ENCODE results near the gene UBAC1. TPM values are rescaled to one million over a fixed set of nuclear protein-coding genes. Genes with fewer than 3 reads are reported as not detected.

Gene UBAC1
- total RNA-seq, 4 donors from 2014 or later, result 47.6 to 63.2 (median 54.3) TPM

DNA sequence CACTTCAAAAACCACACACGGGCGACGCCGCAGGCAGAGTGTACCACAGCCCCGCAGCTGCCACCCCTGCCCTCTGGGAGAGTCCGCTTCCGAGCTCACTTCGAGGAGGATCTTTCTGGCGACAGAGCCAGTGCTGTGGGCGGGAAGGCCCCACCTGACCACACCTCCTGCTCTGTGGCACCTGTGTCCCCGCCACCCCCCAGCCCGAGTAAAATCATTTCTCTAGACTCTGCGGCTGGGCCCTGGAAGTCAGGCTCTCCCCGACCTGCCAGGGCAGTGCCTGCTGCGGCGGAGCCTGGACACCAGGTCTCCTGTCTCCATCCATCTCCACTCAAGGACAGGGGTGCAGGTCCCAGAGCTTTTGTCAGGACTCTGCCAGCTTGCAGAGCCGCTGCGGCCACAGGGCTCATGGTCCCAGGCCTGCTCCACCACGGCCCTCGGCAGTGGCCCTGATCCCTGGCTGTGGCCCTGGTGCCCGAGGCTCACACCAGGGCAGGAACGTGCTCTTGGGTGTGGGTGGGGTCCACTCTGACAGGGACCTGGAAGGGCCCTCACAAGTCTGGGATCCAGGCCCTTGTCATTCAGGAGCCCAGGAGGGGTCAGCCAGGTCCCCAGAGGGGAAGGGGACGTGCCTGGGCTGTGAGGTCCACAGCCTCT lies 33.0 kb downstream of the UBAC1 start:
- intact Hi-C loops (cut with DNase I), result no loop called here
- H3K27me3 ChIP-seq, result no peaks in the 10 kb centered on the region
- no peak overlapping the region for H3K27ac ChIP-seq
- H3K4me3 ChIP-seq, result no peak overlapping the region
- no peaks in the 10 kb centered on the region for H3K9me3 ChIP-seq
- peaks cover 9 to 27% (median 15%) of the 10 kb centered on the region in 3 donors for H3K4me1 ChIP-seq
- H3K36me3 ChIP-seq, result peaks cover 0 to 65% (median 19%) of the 10 kb centered on the region in 3 donors
- TF ChIP-seq, protein P1, sequence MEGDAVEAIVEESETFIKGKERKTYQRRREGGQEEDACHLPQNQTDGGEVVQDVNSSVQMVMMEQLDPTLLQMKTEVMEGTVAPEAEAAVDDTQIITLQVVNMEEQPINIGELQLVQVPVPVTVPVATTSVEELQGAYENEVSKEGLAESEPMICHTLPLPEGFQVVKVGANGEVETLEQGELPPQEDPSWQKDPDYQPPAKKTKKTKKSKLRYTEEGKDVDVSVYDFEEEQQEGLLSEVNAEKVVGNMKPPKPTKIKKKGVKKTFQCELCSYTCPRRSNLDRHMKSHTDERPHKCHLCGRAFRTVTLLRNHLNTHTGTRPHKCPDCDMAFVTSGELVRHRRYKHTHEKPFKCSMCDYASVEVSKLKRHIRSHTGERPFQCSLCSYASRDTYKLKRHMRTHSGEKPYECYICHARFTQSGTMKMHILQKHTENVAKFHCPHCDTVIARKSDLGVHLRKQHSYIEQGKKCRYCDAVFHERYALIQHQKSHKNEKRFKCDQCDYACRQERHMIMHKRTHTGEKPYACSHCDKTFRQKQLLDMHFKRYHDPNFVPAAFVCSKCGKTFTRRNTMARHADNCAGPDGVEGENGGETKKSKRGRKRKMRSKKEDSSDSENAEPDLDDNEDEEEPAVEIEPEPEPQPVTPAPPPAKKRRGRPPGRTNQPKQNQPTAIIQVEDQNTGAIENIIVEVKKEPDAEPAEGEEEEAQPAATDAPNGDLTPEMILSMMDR (IDR thresholded peaks at IDR 0.05), result no peak
- no peak for TF ChIP-seq POLR2A (IDR thresholded peaks at IDR 0.05)
- WGBS, 2 donors, result 83 to 100% methylated on average over 1 to 12 of the region's 23 CpGs
- DNase-seq, result no peak

DNA sequence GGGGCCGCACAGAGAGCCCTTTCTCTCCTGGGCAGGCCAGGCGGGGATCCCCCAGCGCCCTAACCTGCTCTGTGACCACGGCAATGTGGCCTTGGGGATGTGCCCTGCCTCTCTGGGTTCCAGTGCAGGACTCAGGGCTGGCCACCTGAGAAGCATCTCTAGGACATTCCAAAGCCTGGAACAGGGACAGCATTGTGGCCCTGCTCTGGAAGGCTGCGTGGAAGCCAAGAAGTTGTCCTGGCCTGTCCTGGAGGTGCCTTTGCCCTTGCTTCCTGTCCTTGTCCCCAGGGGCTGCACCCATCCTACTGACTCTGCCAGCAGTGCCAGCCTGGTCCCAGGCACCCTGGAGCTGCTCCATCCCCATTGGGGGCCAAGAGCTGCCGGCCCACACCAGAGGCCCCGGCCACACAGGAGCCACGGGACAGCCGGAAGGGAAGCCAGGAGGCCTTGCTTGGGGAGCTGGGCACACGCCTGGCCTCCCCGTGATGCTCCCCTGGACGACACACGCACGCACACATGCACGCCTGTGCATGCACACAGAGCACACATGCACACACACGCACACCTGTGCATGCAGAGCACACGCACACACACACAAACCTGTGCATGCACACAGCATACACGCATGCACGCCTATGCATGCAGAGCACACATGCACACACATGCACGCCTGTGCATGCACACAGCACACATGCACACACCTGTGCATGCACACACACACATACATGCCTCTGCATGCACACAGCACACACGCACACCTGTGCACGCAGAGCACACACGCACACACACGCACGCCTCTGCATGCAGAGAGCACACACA lies 33.8 kb downstream of the UBAC1 start:
- peak overlapping the region in 2 of 4 donors; percentile 21 to 44 for H3K27ac ChIP-seq
- WGBS, 2 donors, result 71 to 83% methylated on average over 1 to 6 of the region's 25 CpGs
- H3K4me1 ChIP-seq, result peaks cover 9 to 27% (median 15%) of the 10 kb centered on the region in 3 donors
- intact Hi-C loops (cut with DNase I), result no loop called here
- no peak for TF ChIP-seq POLR2A (IDR thresholded peaks at IDR 0.05)
- TF ChIP-seq, protein P1 (IDR thresholded peaks at IDR 0.05), result no peak
- peaks cover 0 to 57% (median 15%) of the 10 kb centered on the region in 3 donors for H3K36me3 ChIP-seq
- no peaks in the 10 kb centered on the region for H3K27me3 ChIP-seq
- no peak overlapping the region for H3K4me3 ChIP-seq
- H3K9me3 ChIP-seq, result no peaks in the 10 kb centered on the region
- DNase-seq, result no peak

DNA sequence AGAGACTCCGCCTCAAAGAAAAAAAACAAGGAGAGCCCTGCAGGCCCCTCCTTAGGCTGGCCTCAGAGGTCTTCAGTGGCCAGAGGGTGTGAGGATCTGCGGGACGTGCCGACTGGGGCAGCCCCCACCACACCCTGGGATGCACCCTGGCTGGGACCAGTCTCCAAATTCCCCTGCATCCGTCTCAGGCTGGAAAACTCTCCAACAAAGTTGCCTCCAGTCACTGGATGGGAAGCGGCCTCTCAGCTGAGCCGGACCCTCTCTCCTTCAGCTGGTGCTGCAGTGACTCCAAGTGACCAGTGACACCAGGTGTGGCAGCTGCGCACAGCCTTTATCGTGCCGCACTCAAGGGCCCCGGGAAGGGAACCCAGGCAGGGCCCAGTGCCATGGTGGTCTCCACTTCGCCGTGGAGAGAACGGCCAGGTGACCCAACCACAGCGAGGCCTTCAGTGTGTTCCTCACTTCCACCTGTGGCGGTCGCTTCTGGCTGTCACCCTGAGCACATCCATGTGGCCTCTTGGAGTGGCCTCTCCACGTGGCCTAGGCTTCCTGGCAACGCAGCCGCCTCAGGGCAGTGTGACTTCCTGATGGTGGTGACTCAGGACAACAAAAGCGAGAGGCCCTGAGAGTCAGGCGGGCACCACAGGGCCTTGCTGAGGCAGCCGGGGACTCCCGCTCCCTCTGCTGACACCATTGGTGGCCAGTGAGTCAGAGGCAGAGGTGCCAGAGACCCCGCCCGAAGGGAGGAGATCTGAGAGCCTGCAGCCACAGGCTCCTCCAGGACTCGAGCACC lies 34.6 kb downstream of the UBAC1 start:
- Histone ChIP-seq H3K36me3 (peaks cover 0 to 49% (median 14%) of the 10 kb centered on the region in 3 donors), H3K27ac (peak overlapping the region in 3 of 4 donors; percentile 21 to 44 (median 40)), H3K9me3 (no peaks in the 10 kb centered on the region), H3K4me3 (no peak overlapping the region), H3K4me1 (peaks cover 9 to 27% (median 15%) of the 10 kb centered on the region in 3 donors), H3K27me3 (no peaks in the 10 kb centered on the region)
- intact Hi-C loops (cut with DNase I), result no loop called here
- 80 to 87% methylated on average over 1 to 13 of the region's 27 CpGs for WGBS, 2 donors
- TF ChIP-seq POLR2A (IDR thresholded peaks at IDR 0.05), result no peak
- TF ChIP-seq, protein P1 (IDR thresholded peaks at IDR 0.05), result peak in 1 of 6 experiments; percentile 5
- DNase-seq, result no peak

DNA sequence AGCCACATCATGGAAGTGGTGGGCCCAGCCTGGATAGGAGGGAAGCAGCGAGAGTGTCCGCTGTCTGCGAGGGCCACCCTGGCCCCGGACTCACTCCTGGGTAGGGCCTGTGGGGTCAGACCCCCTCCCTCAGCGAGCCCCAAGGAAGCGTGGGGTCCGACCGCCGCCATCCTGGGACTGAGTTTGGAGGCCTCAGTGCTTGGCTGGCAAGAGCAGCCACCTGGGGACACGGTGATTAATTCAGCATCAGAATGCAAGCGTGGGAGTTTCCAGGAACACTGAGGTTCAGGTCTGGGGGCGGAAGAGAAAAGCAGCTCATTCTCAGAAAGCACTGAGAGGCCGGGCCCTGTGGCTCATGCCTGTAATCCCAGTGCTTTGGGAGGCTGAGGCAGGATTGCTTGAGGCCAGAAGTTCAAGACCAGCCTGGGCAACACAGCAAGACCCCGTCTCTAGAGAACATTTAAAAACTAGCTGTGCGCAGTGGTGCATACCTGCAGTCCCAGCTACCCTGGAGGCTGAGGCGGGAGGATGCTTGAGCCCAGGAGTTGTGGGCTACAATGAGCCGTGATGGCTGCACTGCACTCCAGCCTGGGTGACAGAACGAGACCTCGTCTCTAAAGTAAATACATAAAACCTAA lies 35.6 kb downstream of the UBAC1 start:
- WGBS, 2 donors, result 0 to 96% methylated on average over 1 to 12 of the region's 19 CpGs
- no peak overlapping the region for H3K4me3 ChIP-seq
- no peak for DNase-seq
- intact Hi-C loops (cut with DNase I), result no loop called here
- no peak overlapping the region for H3K27ac ChIP-seq
- peaks cover 9 to 27% (median 15%) of the 10 kb centered on the region in 3 donors for H3K4me1 ChIP-seq
- H3K9me3 ChIP-seq, result no peaks in the 10 kb centered on the region
- TF ChIP-seq, protein P1 (IDR thresholded peaks at IDR 0.05), result no peak
- no peak for TF ChIP-seq POLR2A (IDR thresholded peaks at IDR 0.05)
- no peaks in the 10 kb centered on the region for H3K27me3 ChIP-seq
- peaks cover 0 to 39% (median 4%) of the 10 kb centered on the region in 3 donors for H3K36me3 ChIP-seq
